CD4-positive, alpha-beta T cell (primary cell): ENCODE measurements around the gene FCHO2. TPM values are rescaled to one million over a fixed set of nuclear protein-coding genes. Genes with fewer than 3 reads are reported as not detected.

ENCODE experiments used
- ATAC-seq: fragments of 200-7000 bp; cut with Tn5 transposase; one replicate; pipeline ENCODE4 v1.10.0; 2022; ENCODE audit warnings: mild to moderate bottlenecking; ENCODE audit not compliant: poor library complexity
- CTCF ChIA-PET: fragments of 350-600 bp; sonication (Branson Sonifier 250); formaldehyde crosslinking; loops from one replicate; lab custom pipeline; 2021; ENCODE audit warnings: antibody characterized with exemption, inconsistent platforms; lab: Charles Lee
- POLR2A ChIA-PET: fragments of 350-600 bp; sonication (Branson Sonifier 250); formaldehyde crosslinking; loops from one replicate; lab custom pipeline; 2021; ENCODE audit warnings: antibody characterized with exemption, inconsistent platforms; lab: Charles Lee
- DNase-seq, 14 experiments: peaks; one replicate each; pipeline ENCODE4 v3.0.0-alpha.2; 2013 to 2020; ENCODE audit warnings: mixed read lengths in 2 of 14
- H3K27ac ChIP-seq, 2 donors: one replicate each; pipeline versions ENCODE4 v1.5.1 to v1.7.0; 2013; ENCODE audit warnings: low read length in 2 of 2, low read depth in 1 of 2, mild to moderate bottlenecking in 1 of 2
- H3K27me3 ChIP-seq, 2 experiments: 1 replicate in 1 of 2; 2 replicates in 1 of 2; pipeline versions ENCODE4 v1.6.1 to v1.7.0; 2013; ENCODE audit warnings: low read length in 2 of 2, control low read depth in 1 of 2, mild to moderate bottlenecking in 1 of 2, moderate library complexity in 1 of 2; ENCODE audit not compliant: insufficient read depth in 2 of 2, control insufficient read depth in 1 of 2
- H3K36me3 ChIP-seq: one replicate; pipeline ENCODE4 v1.6.1; 2013; ENCODE audit warnings: low read length, control low read depth; ENCODE audit not compliant: insufficient read depth
- H3K4me1 ChIP-seq: one replicate; pipeline ENCODE4 v1.6.1; 2013; ENCODE audit warnings: low read length, control low read depth; ENCODE audit not compliant: insufficient read depth
- H3K4me3 ChIP-seq: one replicate; pipeline ENCODE4 v1.5.1; 2013; ENCODE audit warnings: mild to moderate bottlenecking, low read length, moderate library complexity
- H3K9me3 ChIP-seq, 2 experiments: 1 replicate in 1 of 2; 2 replicates in 1 of 2; pipeline versions ENCODE4 v1.6.1 to v1.7.0; 2013; ENCODE audit warnings: low read length in 2 of 2, mild to moderate bottlenecking in 2 of 2, control low read depth in 1 of 2, moderate library complexity in 1 of 2; ENCODE audit not compliant: control insufficient read depth in 1 of 2, insufficient read depth in 1 of 2
- H3K27ac Mint-ChIP-seq: one replicate; pipeline ENCODE4 v1.8.0; 2020; ENCODE audit warnings: mixed read lengths
- H3K27me3 Mint-ChIP-seq: one replicate; pipeline ENCODE4 v1.8.0; 2021; ENCODE audit warnings: mixed read lengths
- H3K36me3 Mint-ChIP-seq: one replicate; pipeline ENCODE4 v1.8.0; 2021; ENCODE audit warnings: low read depth, mixed read lengths
- H3K4me1 Mint-ChIP-seq: one replicate; pipeline ENCODE4 v1.8.0; 2021; ENCODE audit warnings: low read depth, mixed read lengths
- H3K4me3 Mint-ChIP-seq: one replicate; pipeline ENCODE4 v1.8.0; 2020; ENCODE audit warnings: mild to moderate bottlenecking, mixed read lengths
- H3K9me3 Mint-ChIP-seq: one replicate; pipeline ENCODE4 v1.8.0; 2020; ENCODE audit warnings: mixed read lengths
- intact Hi-C, 2 experiments: fragments of 100-400 bp; cut with DNase I in 1 of 2; cut with micrococcal nuclease in 1 of 2; formaldehyde crosslinking; loops; one replicate each; pipeline versions ENCODE4 v1.15.1 to v1.9.0; 2023 to 2025; cut with DNase I, micrococcal nuclease
- total RNA-seq, 174 experiments: library from RNA in 2 of 174; stranded (reverse) in 2 of 174; gene quantifications; one replicate each; pipeline ENCODE4 v1.2.3 and lab custom pipeline; 2021 to 2026
- TF ChIP-seq, protein P1 (sequence below): fragments of 200-600 bp; IDR thresholded peaks from one replicate; pipeline ENCODE4 v1.8.0; 2022; ENCODE audit warnings: antibody characterized with exemption, mild to moderate bottlenecking

The FCHO2 gene
- total RNA-seq, 2 experiments from 2014 or later, result 2.0 to 2.6 TPM

DNA sequence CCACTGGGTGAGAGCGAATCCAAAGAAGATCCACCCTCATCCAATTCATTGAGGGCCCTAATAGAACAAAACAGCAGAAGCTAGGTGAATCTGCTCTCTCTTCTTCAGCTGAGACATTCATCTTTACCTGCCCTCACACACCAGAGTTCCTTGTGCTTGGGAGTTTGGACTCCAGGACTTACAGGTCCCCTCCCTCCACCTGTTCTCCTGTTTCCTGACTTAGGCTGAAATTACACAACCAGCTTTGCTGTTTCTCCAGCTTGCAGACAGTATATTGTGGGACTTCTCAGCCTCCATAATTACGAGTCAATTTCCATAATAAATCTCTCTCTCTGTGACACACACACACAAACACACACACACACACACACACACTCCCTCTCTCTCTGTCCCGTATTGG, 183.6 kb downstream of the FCHO2 start:
- no peak overlapping the region for H3K4me3 Mint-ChIP-seq
- TF ChIP-seq, protein P1, sequence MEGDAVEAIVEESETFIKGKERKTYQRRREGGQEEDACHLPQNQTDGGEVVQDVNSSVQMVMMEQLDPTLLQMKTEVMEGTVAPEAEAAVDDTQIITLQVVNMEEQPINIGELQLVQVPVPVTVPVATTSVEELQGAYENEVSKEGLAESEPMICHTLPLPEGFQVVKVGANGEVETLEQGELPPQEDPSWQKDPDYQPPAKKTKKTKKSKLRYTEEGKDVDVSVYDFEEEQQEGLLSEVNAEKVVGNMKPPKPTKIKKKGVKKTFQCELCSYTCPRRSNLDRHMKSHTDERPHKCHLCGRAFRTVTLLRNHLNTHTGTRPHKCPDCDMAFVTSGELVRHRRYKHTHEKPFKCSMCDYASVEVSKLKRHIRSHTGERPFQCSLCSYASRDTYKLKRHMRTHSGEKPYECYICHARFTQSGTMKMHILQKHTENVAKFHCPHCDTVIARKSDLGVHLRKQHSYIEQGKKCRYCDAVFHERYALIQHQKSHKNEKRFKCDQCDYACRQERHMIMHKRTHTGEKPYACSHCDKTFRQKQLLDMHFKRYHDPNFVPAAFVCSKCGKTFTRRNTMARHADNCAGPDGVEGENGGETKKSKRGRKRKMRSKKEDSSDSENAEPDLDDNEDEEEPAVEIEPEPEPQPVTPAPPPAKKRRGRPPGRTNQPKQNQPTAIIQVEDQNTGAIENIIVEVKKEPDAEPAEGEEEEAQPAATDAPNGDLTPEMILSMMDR, result no peak
- H3K4me1 Mint-ChIP-seq, result no peaks in the 10 kb centered on the region
- Histone ChIP-seq H3K27me3 (peaks cover 35 to 38% of the 10 kb centered on the region in 2 experiments), H3K27ac (no peak overlapping the region), H3K4me1 (no peaks in the 10 kb centered on the region), H3K36me3 (no peaks in the 10 kb centered on the region), H3K9me3 (no peaks in the 10 kb centered on the region), H3K4me3 (no peak overlapping the region)
- no peaks in the 10 kb centered on the region for H3K36me3 Mint-ChIP-seq
- H3K9me3 Mint-ChIP-seq, result no peaks in the 10 kb centered on the region
- no peak overlapping the region for H3K27ac Mint-ChIP-seq
- ATAC-seq (no peak), DNase-seq (no peak)
- peaks cover 79% of the 10 kb centered on the region for H3K27me3 Mint-ChIP-seq
- POLR2A ChIA-PET, result no interaction called here
- CTCF ChIA-PET, result no interaction called here
- intact Hi-C loops, result no loop called here

Other genes with a start within 250 kb of the FCHO2 start
- gene TNPO1, start 139.4 kb upstream of the FCHO2 start, total RNA-seq, result 10 to 100 TPM; 69.6 to 74.7 TPM
- gene TMEM171, start 164.5 kb downstream of the FCHO2 start, total RNA-seq, result not detected
- not detected for gene TMEM174, start 217.2 kb downstream of the FCHO2 start, total RNA-seq